NCI-H345 (cell line): ENCODE data around the gene COL9A3.
A peak's percentile ranks its signal among the peaks of the same experiment; 100 is the strongest.

Experiments used
- DNase-seq: peaks from one replicate; lab custom pipeline; 2025; lab: John Stamatoyannopoulos, UW

The COL9A3 gene

GRCh38 chr20:62811320-62811719, 5.5 kb upstream of the COL9A3 start:
- no peak for DNase-seq

GRCh38 chr20:62811720-62812119, 5.1 kb upstream of the COL9A3 start:
- no peak for DNase-seq

GRCh38 chr20:62812181-62812906, 4.5 kb upstream of the COL9A3 start:
- DNase-seq = no peak

- DNase-seq = no peak
Observed at GRCh38 chr20:62812907-62813200, 4.0 kb upstream of the COL9A3 start.

- DNase-seq = no peak
Observed at GRCh38 chr20:62813588-62813987, 3.3 kb upstream of the COL9A3 start.

- no peak for DNase-seq
Observed at GRCh38 chr20:62814060-62814708, 2.7 kb upstream of the COL9A3 start.

DNA sequence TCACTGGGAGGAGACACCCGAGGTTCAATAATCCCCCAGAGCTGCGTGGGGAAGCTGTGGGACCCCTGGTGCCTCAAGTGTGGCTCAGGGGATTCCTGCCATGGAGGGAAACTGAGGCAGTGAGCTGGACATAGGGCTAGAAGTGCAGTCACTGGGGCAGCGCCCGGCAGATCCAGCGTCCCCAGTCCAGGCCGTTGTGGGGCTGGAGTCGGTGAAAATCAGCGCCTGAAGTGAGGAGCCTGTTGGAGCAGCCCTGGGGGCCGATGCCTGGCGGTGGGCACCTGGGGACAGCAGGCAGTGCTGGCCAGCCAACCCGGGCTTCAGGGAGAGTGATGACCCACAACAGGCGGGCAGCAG, 2.2 kb upstream of the COL9A3 start:
- DNase-seq = no peak

DNA sequence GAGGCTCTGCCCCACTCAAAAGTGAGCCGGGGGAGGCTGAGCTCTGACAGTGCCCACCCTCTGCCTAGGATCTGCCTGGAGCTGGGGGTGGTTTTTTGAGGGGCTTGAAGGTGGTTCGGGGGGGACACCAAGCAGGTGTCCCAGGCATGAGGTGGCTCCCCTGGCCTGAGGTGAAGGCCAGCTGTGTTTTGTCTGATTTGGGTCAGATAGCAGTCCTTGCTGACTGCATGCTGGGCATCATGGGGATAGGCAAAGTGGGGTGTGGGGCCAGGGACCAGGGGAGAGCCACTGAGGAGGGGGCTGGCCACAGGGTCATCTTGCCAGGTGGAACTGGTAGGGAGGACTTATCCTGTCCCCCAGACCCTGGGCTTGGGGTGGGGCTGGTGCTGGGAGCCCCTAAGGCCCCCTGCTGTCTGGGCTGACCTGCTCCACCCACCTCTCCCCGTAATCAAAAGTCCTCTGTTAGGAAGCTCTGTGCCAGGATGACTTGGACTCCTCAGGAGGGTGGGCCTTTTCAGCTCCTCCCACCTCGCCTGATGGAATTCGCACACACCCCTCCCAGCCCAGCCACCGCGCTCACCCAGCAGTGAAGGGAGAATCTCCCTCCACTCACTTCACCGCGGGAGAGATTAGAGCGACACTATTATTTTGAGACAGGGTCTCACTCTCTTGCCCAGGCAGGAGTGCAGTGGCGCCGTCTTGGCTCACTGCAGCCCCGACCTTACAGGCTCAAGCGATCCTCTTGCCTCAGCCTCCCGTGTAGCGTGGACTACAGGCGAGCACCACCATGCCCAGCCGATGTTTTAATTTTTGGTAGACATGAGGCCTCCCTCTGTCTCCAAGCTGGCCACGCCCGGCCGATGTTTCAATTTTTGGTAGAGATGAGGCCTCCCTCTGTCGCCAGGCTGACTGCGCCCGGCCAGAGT, 1.5 kb upstream of the COL9A3 start:
- DNase-seq = no peak

DNA sequence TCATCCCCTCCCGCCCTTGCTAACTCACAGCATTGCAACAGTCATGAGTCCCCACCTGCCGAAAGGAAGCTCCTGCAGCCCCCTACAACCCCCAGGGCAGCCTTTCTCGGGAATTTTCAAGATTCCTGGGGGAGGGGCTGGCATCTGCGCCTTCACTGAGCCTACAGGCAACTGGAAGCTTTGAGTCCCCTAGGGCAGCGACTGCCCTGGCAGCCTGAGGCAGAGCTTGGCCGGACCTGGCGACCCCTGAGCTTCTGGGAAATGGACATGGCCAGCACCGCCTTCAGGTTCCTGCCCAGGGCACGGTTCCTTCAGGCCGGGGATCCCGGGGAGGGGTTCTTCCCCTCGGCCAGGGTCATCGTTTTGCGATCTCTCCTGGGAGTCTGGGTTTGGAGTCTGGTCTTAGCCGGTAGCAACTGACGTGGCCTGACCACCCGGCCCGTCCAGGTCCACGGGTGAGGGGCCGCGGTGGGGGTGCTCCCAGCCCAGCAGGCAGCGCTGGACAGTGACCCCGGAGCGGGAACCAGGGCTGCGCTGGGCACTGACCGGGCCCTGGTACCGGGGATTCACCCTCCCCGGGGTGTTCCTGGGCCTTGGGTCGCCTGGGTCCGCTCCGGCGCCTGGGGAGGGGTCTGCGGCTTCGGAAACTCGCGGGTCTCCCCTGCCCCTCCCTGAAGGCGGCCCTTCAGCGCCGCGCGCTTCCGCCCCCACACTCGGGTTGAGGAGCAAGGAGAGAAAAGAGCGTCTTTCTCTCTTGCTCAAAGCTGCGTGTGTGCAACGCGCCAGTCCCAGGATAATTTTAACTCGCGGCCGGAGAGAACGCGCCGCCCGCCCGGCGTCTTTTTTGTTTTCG, 593 bp upstream of the COL9A3 start:
- DNase-seq = no peak

DNA sequence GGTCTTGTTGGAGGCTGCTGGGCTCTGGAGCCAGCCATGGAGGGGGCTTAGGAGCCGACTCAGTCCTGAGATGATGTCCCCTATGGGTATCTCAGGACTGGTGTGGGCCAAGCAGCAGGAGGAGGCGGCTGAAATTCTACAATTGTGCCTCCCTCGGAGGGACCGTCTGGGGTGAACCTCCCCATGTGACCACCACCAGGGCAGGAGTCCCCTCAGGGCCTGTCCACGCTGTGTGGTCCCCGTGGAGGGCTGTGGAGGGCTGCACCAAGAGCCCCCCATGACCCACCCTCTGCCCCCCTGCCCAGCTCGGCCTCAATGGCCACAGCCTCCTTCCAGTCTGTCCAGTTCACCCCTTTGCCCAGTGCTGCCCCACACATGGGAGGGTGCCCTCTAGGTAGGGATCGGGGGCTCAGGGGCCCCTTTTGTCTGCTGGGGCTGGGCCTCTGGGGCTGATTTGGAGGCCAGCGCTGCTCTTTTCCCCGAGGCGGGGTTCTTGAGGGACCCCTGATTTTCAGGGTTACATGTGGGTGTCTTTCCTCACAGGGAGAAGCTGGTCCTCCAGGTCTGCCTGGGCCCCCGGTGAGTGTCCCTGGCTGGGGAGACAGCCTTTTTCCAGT, 1.2 kb downstream of the COL9A3 start:
- DNase-seq = no peak

- DNase-seq = no peak
Observed at GRCh38 chr20:62818592-62819493, 2.0 kb downstream of the COL9A3 start.

DNA sequence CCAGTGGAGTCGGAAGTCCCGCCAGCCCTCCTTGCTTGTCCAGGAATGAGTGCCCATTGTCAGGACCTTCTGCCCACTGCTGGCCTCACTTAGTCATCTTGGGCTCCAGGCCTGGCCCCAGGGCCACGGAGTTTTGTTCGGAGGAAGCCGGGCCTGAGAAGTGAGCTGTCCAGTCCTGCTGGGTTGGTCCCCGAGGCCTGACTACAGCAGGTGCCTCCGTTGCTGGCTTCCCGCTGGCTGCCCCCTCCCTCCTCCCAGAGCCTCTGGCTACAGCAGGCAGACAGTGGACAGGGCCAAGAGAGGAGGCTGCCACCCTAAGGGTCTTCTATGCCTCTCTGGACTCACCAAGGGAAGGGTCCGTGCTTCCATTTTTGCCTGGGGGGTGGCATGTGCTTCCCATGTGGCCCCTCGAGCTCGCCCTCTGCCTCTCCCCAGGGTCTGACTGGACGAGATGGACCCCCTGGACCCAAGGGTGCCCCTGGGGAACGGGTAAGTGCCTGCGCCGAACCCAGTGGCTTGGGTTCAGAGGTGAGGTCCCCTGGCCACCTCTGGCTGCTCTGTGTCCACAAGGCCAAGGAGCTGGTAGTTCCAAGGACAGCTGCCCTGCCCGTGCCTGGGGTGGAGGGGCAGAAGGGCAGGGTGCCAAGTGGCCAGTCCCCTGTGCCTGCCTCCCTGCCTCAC, 2.8 kb downstream of the COL9A3 start:
- DNase-seq = no peak

GRCh38 chr20:62820208-62820961, 3.5 kb downstream of the COL9A3 start:
- DNase-seq = peak; percentile 24

DNA sequence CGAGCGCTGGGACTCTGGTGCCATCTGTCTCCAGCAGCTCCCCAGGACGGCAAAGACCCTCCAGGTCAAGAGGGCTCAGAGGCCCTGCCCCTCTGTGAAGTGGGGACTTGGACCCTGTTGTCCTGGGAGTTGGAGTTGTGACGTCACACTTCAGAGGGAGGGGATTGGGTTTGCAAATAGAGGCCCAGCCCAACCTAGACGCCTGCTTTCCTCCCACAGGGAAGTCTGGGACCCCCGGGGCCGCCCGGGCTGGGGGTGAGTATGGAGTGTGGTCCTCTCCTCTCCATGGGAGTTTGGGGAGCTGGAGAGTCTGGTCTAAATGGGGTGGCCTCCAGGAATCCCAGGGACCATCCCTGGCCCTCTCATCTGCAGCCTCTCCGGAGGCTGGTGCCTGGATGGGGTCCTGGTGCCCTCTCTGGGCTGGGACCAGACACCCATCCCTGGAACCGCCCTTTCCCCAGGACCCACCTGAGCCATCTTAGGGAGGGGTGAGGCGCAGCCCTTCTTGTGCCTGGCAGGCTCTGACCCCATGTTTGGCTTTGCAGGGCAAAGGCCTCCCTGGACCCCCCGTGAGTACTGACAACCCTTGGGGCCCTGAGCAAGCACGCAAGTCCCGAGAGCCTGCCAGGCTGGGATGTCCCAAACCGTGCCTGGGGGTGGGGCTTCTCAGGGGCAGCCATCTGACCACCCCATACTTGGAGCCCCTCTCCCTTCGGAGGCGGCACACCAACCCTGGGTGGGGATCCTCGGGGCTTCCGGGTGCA, 4.3 kb downstream of the COL9A3 start:
- no peak for DNase-seq

DNA sequence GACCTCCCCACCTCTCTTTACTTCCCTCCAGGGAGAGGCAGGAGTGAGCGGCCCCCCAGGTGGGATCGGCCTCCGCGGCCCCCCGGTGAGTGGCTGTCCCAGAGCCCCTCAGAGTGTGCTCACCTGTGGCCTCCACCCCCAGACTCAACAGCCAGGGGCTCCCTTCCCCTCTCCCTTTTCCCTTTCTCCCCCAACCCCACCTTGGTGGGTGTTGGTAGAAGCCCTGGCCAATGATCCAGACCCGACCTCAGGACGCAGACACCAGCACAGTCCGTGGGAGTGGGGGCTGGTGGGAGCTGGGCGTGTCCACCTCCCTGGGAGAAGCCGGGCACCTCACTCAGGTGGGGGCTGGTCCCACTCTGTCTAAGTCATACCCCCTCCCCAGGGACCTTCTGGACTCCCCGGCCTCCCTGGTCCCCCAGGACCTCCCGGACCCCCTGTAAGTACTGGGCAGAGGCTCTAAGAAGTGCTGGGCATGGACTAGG, 4.9 kb downstream of the COL9A3 start:
- no peak for DNase-seq

DNA sequence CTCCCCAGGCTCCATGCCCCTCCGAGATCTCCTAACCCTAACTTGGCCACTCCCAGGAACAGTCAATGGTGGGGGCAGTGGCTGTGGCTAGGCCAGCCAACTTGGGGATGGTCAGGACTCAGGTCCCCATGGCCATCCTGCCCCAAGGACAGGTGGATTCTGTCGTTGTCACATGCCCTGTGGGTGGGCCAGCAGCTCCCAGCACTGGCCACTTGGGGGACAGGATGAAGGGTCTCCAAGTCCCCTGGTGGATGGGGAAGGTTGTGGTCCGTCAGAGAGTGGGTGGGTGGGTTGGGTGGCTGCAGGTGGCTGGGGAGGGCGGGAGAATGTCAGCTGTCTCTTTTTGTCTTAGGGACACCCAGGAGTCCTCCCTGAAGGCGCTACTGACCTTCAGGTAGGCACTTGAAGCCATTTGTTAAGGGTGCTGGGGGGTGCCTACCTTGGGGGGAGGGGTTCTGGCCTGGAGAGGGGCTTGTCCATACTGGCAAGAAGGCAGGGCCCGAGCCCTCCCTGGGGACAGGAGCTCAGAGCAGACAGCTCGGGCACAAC, 5.5 kb downstream of the COL9A3 start:
- no peak for DNase-seq

DNA sequence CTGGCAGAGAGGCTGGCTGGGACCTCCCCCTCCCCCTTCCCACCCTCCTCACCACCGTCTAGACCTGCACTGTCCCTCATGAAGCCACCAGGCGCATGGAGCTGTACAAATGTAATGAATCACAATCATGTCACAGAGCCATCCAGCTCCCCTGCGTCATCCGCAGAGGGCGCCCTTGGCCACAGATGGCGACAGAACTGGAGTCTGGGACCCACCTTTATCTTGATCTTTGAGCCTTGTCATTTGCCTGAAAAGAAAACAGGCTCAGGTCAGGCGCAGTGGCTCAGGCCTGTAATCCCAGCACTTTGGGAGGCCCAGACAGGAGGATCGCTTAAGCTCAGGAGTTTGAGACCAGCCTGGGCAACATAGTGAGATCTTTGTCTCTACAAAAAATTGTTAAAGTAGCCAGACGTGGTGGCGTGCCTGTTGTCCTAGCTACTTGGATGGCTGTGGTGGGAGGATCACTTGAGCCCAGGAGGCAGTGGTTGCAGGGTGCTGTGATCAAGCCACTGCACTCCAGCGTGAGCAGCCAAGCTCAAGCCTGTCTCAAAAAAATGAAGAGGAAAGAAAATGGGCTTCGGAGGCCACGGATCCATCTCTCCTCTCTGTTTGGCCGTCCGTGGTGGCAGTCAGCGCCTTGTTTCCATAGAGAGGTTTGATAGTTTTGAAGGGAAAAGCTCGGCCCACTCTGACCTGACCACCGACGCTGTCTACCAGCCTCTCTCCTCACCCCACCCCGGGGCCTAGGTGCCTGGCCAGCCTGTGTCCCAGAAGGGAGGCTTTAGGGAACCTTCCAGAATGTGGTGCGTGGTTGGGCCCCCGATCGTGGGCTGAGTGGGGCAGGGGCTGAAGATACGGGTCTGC, 6.2 kb downstream of the COL9A3 start:
- DNase-seq = peak; percentile 77
